AG09309 (cell line): Measurements from ENCODE around the gene NDNF.

ENCODE experiments used
- DNase-seq: peaks from one replicate; pipeline ENCODE4 v3.0.0-alpha.2; 2010; ENCODE audit warnings: low read depth
- H3K4me3 ChIP-seq: 2 replicates; pipeline ENCODE4 v1.5.1; 2011; ENCODE audit warnings: mild to moderate bottlenecking, low read depth, low read length, moderate library complexity; ENCODE audit not compliant: control insufficient read depth
- TF ChIP-seq, protein P1 (sequence below): IDR thresholded peaks from 2 replicates; pipeline ENCODE4 v1.5.1; 2011; ENCODE audit warnings: mild to moderate bottlenecking, low read depth, low read length, inconsistent platforms; ENCODE audit not compliant: insufficient read depth, control insufficient read depth; ENCODE audit errors: missing control alignments

The NDNF gene

DNA sequence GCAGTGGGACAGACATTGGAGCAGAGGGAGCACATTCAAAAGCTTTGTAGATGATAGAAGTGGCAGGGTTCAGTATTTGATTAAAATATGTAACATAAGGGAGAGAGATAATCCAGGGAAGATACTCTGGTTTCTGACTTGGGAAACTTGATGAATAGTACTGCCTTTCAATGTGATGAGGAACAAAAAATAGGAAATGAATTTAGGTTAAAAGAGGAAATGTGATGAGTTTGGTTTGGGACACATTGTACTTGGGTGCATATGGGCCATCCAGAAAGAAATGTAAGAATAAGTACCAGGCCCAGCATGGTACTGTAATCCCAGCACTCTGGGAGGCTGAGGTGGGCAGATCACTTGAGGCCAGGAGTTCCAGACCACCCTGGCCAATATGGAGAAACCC lies 20.9 kb upstream of the NDNF start:
- H3K4me3 ChIP-seq: no peak overlapping the region
- DNase-seq: no peak
- TF ChIP-seq, protein P1, sequence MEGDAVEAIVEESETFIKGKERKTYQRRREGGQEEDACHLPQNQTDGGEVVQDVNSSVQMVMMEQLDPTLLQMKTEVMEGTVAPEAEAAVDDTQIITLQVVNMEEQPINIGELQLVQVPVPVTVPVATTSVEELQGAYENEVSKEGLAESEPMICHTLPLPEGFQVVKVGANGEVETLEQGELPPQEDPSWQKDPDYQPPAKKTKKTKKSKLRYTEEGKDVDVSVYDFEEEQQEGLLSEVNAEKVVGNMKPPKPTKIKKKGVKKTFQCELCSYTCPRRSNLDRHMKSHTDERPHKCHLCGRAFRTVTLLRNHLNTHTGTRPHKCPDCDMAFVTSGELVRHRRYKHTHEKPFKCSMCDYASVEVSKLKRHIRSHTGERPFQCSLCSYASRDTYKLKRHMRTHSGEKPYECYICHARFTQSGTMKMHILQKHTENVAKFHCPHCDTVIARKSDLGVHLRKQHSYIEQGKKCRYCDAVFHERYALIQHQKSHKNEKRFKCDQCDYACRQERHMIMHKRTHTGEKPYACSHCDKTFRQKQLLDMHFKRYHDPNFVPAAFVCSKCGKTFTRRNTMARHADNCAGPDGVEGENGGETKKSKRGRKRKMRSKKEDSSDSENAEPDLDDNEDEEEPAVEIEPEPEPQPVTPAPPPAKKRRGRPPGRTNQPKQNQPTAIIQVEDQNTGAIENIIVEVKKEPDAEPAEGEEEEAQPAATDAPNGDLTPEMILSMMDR: no peak

GRCh38 chr4:121091941-121092340 lies 19.6 kb upstream of the NDNF start:
- TF ChIP-seq, protein P1: no peak
- no peak for DNase-seq

DNA sequence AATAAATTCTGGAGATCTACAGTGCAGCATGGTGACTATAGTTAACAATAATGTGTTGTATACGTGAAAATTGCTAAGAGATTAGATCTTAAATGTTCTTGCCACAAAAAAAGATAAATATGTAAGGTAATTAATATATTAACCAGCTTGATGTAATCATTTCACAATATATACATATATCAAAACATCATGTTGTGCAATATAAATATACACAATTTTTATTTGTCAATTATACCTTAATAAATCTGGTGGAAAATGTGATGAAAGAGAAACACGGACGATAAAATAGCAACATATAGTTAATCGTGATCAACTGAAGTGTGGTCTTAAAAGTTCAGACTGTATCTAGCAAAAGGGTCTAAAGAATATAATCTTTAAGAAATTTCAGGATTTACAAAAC lies 16.5 kb upstream of the NDNF start:
- no peak overlapping the region for H3K4me3 ChIP-seq
- TF ChIP-seq, protein P1: no peak
- DNase-seq: no peak

More at GRCh38 chr4:121091941-121092340, 19.6 kb upstream of the NDNF start:
- no peak overlapping the region for H3K4me3 ChIP-seq

GRCh38 chr4:121079376-121079775 lies 7.0 kb upstream of the NDNF start:
- no peak for DNase-seq
- no peak overlapping the region for H3K4me3 ChIP-seq
- TF ChIP-seq, protein P1: no peak

DNA sequence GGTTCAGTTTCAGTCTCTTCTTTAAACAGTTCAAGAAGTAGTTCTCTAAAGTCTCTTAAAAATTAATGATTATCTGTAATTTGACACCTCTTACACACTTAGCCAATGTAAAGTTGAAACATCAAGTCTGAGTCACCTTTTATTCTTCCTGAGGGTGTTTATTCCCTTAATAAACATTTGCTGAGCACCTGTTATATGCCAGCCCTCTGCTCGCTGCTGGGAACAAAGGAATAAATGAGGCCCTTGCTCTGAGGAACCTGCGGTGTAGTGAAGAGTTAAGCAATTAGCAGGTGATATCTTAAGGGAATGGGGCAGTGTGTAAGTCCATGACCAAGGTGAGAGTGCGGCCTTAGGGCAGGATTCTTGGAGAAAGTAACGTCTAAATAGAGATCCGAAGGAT lies 5.2 kb upstream of the NDNF start:
- DNase-seq: no peak
- H3K4me3 ChIP-seq: no peak overlapping the region

GRCh38 chr4:121076416-121076815 lies 4.1 kb upstream of the NDNF start:
- H3K4me3 ChIP-seq: no peak overlapping the region
- DNase-seq: no peak
- TF ChIP-seq, protein P1: no peak

More for the DNA sequence above, 5.2 kb upstream of the NDNF start:
- TF ChIP-seq, protein P1: no peak
